ENCODE measurements around the gene WNK1. TPM values are rescaled to one million over a fixed set of nuclear protein-coding genes. Genes with fewer than 3 reads are reported as not detected.
"Not testable (repeated sequence)": the region's sequence is repeated elsewhere in the genome, so short reads cannot be mapped to it uniquely, and the experiment has no call there.

WNK1 gene
- total RNA-seq, 1 donor from 2014 or later, result 366 TPM

DNA sequence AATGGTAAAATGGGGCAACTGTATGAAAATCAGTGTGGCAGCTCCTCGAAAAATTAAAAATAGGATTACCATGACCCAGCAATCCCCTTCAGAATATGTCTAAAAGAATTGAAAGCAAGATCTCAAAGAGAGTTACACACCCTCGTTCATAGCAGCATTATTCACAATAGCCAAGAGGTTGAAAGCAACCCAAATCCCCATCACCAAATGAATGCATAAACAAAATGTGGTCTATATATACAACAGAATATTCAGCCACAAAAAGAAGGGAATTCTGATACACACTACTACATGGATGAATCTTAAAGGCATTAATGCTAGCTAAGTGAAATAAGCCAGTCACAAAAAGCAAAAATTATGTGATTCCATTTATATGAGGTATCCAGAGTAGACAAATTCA, 169.9 kb downstream of the WNK1 start:
- Histone ChIP-seq H3K27ac (no peak overlapping the region), H3K9me3 (no peaks in the 10 kb centered on the region), H3K4me1 (no peaks in the 10 kb centered on the region), H3K27me3 (no peaks in the 10 kb centered on the region), H3K4me3 (no peak overlapping the region), H3K36me3 (peaks cover 0 to 29% of the 10 kb centered on the region in 2 donors)
- DNase-seq (ENCODE audit: extremely low spot score in 2 of 2), result no peak
- TF ChIP-seq POLR2A (IDR thresholded peaks at IDR 0.05) (no peak), POLR2AphosphoS5 (IDR thresholded peaks at IDR 0.05; ENCODE audit: insufficient read depth in 1 of 2, low read depth in 1 of 2) (no peak)
- TF ChIP-seq, protein P1, sequence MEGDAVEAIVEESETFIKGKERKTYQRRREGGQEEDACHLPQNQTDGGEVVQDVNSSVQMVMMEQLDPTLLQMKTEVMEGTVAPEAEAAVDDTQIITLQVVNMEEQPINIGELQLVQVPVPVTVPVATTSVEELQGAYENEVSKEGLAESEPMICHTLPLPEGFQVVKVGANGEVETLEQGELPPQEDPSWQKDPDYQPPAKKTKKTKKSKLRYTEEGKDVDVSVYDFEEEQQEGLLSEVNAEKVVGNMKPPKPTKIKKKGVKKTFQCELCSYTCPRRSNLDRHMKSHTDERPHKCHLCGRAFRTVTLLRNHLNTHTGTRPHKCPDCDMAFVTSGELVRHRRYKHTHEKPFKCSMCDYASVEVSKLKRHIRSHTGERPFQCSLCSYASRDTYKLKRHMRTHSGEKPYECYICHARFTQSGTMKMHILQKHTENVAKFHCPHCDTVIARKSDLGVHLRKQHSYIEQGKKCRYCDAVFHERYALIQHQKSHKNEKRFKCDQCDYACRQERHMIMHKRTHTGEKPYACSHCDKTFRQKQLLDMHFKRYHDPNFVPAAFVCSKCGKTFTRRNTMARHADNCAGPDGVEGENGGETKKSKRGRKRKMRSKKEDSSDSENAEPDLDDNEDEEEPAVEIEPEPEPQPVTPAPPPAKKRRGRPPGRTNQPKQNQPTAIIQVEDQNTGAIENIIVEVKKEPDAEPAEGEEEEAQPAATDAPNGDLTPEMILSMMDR (IDR thresholded peaks at IDR 0.05), result no peak
- intact Hi-C loops (cut with DNase I), result no loop called here

DNA sequence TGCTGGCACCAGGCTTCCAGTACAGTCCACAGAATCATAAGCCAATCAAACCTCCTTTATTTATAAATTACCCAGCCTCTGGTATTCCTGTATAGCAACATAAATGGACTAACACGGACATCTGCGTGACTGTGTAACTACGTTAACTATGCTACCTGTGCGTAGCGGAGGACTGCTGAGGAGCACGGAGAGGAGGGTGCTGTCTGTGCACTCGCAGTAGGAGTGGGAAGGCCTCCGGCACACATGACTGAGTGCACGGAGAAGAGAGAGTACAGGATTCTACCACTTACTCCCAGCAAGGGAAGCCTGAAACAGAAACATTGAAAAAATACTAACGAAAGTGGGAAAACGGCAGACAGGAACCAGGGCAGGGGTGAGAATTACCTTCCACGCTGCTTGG, 174.3 kb downstream of the WNK1 start:
- Histone ChIP-seq H3K4me1 (no peaks in the 10 kb centered on the region), H3K27ac (no peak overlapping the region), H3K36me3 (peaks cover 3 to 66% of the 10 kb centered on the region in 2 donors), H3K4me3 (no peak overlapping the region), H3K27me3 (no peaks in the 10 kb centered on the region), H3K9me3 (no peaks in the 10 kb centered on the region)
- no peak for DNase-seq (ENCODE audit: extremely low spot score in 2 of 2)
- TF ChIP-seq POLR2AphosphoS5 (IDR thresholded peaks at IDR 0.05; ENCODE audit: insufficient read depth in 1 of 2, low read depth in 1 of 2) (no peak), POLR2A (IDR thresholded peaks at IDR 0.05) (no peak)
- TF ChIP-seq, protein P1 (IDR thresholded peaks at IDR 0.05), result no peak
- intact Hi-C loops (cut with DNase I), result no loop called here

DNA sequence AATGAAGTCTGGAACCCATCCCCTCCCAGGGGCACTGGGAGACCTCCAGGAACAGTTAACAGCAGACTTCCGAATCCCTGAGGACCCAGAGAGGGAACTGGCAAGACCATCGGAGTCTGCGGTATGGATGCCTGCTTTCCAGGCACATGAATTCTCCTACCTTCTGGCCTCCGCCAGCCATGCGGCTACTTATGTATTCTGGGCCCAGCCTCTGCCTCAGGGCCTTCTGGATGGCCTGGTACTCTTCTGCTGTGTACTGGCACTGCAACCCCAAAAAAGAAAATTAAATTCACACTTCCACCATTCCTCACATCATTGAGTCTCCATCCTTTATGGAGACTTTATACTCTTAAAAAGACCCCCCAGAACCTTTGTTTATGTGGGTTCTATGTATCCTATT, 178.7 kb downstream of the WNK1 start:
- no peak for TF ChIP-seq POLR2AphosphoS5 (IDR thresholded peaks at IDR 0.05; ENCODE audit: insufficient read depth in 1 of 2, low read depth in 1 of 2)
- TF ChIP-seq POLR2A (IDR thresholded peaks at IDR 0.05), result no peak
- TF ChIP-seq, protein P1 (IDR thresholded peaks at IDR 0.05), result no peak
- no peaks in the 10 kb centered on the region for H3K4me1 ChIP-seq
- peaks cover 3 to 52% of the 10 kb centered on the region in 2 donors for H3K36me3 ChIP-seq
- no peaks in the 10 kb centered on the region for H3K27me3 ChIP-seq
- intact Hi-C loops (cut with DNase I), result no loop called here
- H3K4me3 ChIP-seq, result no peak overlapping the region
- no peaks in the 10 kb centered on the region for H3K9me3 ChIP-seq
- no peak for DNase-seq (ENCODE audit: extremely low spot score in 2 of 2)
- no peak overlapping the region for H3K27ac ChIP-seq

DNA sequence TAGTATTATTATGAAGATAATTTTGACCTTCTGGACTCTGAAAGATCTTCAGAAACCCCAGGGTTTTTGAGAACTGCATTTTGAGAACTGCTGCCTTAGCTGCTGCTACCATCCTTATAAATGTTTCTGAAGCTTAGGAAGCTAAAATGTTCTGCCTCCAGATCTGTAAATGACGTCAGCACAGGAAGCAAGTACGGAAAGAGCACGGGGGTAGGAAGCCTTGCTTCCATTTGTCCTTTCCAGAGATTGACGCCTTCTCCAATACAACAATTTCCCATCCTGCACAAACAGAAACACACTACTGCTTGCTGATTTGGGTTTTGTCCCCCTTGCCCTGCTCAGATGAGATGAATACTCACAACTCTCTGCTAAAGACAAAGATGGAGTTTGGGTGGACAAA, 179.2 kb downstream of the WNK1 start:
- no peak overlapping the region for H3K4me3 ChIP-seq
- TF ChIP-seq, protein P1 (IDR thresholded peaks at IDR 0.05), result no peak
- H3K36me3 ChIP-seq, result peaks cover 3 to 49% of the 10 kb centered on the region in 2 donors
- H3K9me3 ChIP-seq, result no peaks in the 10 kb centered on the region
- no peaks in the 10 kb centered on the region for H3K27me3 ChIP-seq
- no peaks in the 10 kb centered on the region for H3K4me1 ChIP-seq
- no peak for DNase-seq (ENCODE audit: extremely low spot score in 2 of 2)
- H3K27ac ChIP-seq, result no peak overlapping the region
- intact Hi-C loops (cut with DNase I), result no loop called here

DNA sequence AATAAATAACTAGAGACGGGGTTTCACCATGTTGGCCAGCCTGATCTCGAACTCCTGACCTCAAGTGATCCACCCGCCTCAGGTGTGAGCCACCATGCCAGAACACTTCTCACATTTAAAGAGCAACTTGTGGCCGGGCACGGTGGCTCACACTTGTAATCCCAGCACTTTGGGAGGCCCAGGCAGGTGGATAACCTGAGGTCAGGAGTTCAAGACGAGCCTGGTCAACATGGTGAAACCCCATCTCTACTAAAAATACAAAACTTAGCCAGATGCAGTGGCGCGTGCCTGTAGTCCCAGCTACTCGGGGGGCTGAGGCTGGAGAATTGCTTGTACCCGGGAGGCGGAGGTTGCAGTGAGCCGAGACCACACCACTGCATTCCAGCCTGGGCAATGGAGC, 183.5 kb downstream of the WNK1 start:
- H3K27ac ChIP-seq; intact Hi-C loops (cut with DNase I); H3K4me1 ChIP-seq; H3K9me3 ChIP-seq; H3K27me3 ChIP-seq; DNase-seq (ENCODE audit: extremely low spot score in 2 of 2); H3K4me3 ChIP-seq: not testable (repeated sequence)
- peaks cover 0 to 17% of the 10 kb centered on the region in 2 donors for H3K36me3 ChIP-seq

Data from vagina (tissue), 2 donors.